PC-3 (cell line): ENCODE results near the gene HOXD11. TPM values are rescaled to one million over a fixed set of nuclear protein-coding genes. Genes with fewer than 3 reads are reported as not detected.

ENCODE experiments used
- ATAC-seq: fragments of 200-7000 bp; cut with Tn5 transposase; 2 replicates; pipeline ENCODE4 v1.9.1; 2020; ENCODE audit warnings: mild to moderate bottlenecking, moderate library complexity
- BruUV-seq: library from RNA; stranded (reverse); fragments of 400-500 nt; replicated peaks from 2 replicates; lab custom pipeline; 2021; lab: Mats Ljungman, UMichigan
- CTCF ChIA-PET: fragments of 300-600 bp; sonication (Branson Sonifier 250); formaldehyde crosslinking; loops from one replicate; lab custom pipeline; 2022; ENCODE audit warnings: antibody characterized with exemption; lab: Charles Lee
- POLR2A ChIA-PET: fragments of 300-600 bp; sonication (Branson Sonifier 250); formaldehyde crosslinking; loops from one replicate; lab custom pipeline; 2022; ENCODE audit warnings: antibody characterized with exemption; ENCODE audit not compliant: unreplicated experiment; lab: Charles Lee
- DNase-seq: peaks from one replicate; pipeline ENCODE4 v3.0.0-alpha.2; 2015
- H2AFZ ChIP-seq: fragments of 300-600 bp; sonication (generic); 2 replicates; pipeline ENCODE4 v1.6.0; 2016; ENCODE audit warnings: antibody characterized with exemption, low read length
- H3F3A ChIP-seq: fragments of 300-600 bp; sonication (generic); one replicate; pipeline ENCODE4 v1.6.0; 2017; ENCODE audit warnings: antibody characterized with exemption, low read length, control low read depth, mild to moderate bottlenecking; ENCODE audit not compliant: unreplicated experiment
- H3K27ac ChIP-seq: fragments of 300-600 bp; sonication (generic); 2 replicates; pipeline ENCODE4 v1.5.1; 2016; ENCODE audit warnings: mild to moderate bottlenecking, low read length
- H3K27me3 ChIP-seq: fragments of 300-600 bp; sonication (generic); 2 replicates; pipeline ENCODE4 v1.6.1; 2016; ENCODE audit warnings: low read length, mixed read lengths
- H3K36me3 ChIP-seq: fragments of 300-600 bp; sonication (generic); 2 replicates; pipeline ENCODE4 v1.6.1; 2016; ENCODE audit warnings: low read depth, mixed run types, low read length, mixed read lengths
- H3K4me1 ChIP-seq: fragments of 300-600 bp; sonication (generic); 2 replicates; pipeline ENCODE4 v1.5.1; 2016; ENCODE audit warnings: low read length; ENCODE audit not compliant: insufficient read depth
- H3K4me2 ChIP-seq: fragments of 300-600 bp; sonication (generic); 2 replicates; pipeline ENCODE4 v1.6.0; 2016; ENCODE audit warnings: low read length
- H3K4me3 ChIP-seq: fragments of 300-600 bp; sonication (generic); 2 replicates; pipeline ENCODE4 v1.5.1; 2016; ENCODE audit warnings: mild to moderate bottlenecking, low read length, mixed read lengths
- H3K79me2 ChIP-seq: fragments of 300-600 bp; sonication (generic); 2 replicates; pipeline ENCODE4 v1.6.1; 2017; ENCODE audit warnings: low read length, mixed read lengths
- H3K9ac ChIP-seq: fragments of 300-600 bp; sonication (generic); 2 replicates; pipeline ENCODE4 v1.6.0; 2016; ENCODE audit warnings: mild to moderate bottlenecking, low read length
- H3K9me2 ChIP-seq: fragments of 300-600 bp; sonication (generic); replicated peaks from 2 replicates; pipeline ENCODE4 v1.6.1; 2016; ENCODE audit warnings: mixed run types, low read length, mixed read lengths
- H3K9me3 ChIP-seq: fragments of 300-600 bp; sonication (generic); 2 replicates; pipeline ENCODE4 v1.6.1; 2016; ENCODE audit warnings: low read length, mixed read lengths
- H4K20me1 ChIP-seq: fragments of 300-600 bp; sonication (generic); 2 replicates; pipeline ENCODE4 v1.6.1; 2016; ENCODE audit warnings: low read length, mixed read lengths
- EZH2 ChIP-seq: fragments of 300-600 bp; sonication (generic); IDR thresholded peaks from one replicate; pipeline ENCODE4 v1.6.1; 2017; ENCODE audit warnings: antibody characterized with exemption, mild to moderate bottlenecking, low read length; ENCODE audit not compliant: unreplicated experiment
- EZH2phosphoT487 ChIP-seq: fragments of 300-600 bp; sonication (generic); IDR thresholded peaks from 2 replicates; pipeline ENCODE4 v1.6.1; 2018; ENCODE audit warnings: mild to moderate bottlenecking, antibody characterized with exemption, low read length, borderline replicate concordance
- intact Hi-C: fragments of 100-400 bp; cut with micrococcal nuclease; formaldehyde crosslinking; loops from 2 replicates; pipeline ENCODE4 v1.9.0; 2023
- total RNA-seq: library from RNA; depleted of rRNA; stranded (reverse); fragments of >200 nt; gene quantifications from 2 replicates; pipeline ENCODE4 v1.2.3, GENCODE V29; 2014
- TF ChIP-seq, protein P1 (sequence below): fragments of 300-600 bp; sonication (generic); conservative IDR thresholded peaks from 2 replicates; pipeline ENCODE4 v1.5.1; 2017; ENCODE audit warnings: antibody characterized with exemption, low read depth, mild to moderate bottlenecking, low read length

The HOXD11 gene
- total RNA-seq, 1 experiment from 2014 or later, result not detected

DNA sequence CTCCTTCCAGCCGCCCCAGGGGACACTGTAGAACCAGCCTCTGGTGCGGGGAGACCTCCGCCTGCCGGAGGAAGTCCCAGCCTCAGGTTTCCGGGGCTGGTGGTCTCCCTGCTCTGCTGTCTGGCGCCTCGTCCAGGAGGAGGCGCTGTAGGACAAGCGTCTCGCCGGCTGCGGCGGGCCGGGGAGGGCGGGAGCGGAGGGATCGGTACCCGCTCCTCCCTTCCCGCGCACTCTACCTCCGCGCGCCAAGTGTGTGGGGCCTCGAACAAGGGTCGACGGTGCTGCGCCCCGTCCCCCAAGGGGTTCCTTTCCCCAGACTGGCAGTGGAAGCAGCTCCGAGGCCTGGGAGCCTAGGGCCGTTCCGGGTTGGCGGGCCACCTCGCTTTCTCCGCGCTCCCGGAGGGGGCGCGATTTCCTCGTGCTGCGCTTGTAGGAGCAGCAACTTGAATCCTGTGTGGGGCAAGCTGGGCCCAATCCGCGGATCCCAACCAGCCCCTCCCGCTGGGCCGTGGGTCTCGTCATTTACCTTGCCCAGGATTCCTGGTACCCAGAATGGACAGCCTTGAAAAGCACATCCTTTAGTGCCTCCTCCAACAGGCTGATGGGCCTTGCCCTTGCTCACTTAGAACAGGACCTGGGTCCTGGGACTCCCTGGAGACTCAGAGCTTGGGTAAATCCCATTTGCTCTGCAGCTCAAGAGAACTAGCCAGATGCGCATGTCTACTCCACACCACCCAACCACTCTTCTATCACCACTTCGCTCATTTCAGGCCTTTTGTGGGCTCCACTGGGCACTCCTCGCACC is 33.6 kb downstream of the HOXD11 start:
- ATAC-seq (peak; percentile 68), DNase-seq (peak; percentile 85)
- ChIA-PET POLR2A (interaction anchor here (0.6 kb wide), 1 partner anchor 307 kb away, joined by 13 read pairs; no protein-coding TSS in a partner anchor), CTCF (interaction anchor here (0.6 to 2.1 kb wide), 15 partner anchors 40 to 1583 kb away, joined by 3 to 52 read pairs (median 6); no protein-coding TSS in a partner anchor)
- H3K27me3 ChIP-seq, result no peaks in the 10 kb centered on the region
- intact Hi-C loops, result loop anchor here (1.0 to 5.0 kb wide), 5 partner anchors 187 to 512 kb away; no protein-coding TSS in a partner anchor
- no peaks in the 10 kb centered on the region for H3F3A ChIP-seq
- H3K9me3 ChIP-seq, result no peaks in the 10 kb centered on the region
- H4K20me1 ChIP-seq, result no peaks in the 10 kb centered on the region
- peak overlapping the region; percentile 74 for H2AFZ ChIP-seq
- no peak overlapping the region for H3K27ac ChIP-seq
- peak overlapping the region; percentile 75 for H3K4me3 ChIP-seq
- H3K9ac ChIP-seq, result peak overlapping the region; percentile 69
- BruUV-seq, result no TSS peak
- H3K36me3 ChIP-seq, result no peaks in the 10 kb centered on the region
- peak overlapping the region; percentile 84 for H3K4me2 ChIP-seq
- no peaks in the 10 kb centered on the region for H3K9me2 ChIP-seq
- TF ChIP-seq EZH2, result no peak
- TF ChIP-seq, protein P1, sequence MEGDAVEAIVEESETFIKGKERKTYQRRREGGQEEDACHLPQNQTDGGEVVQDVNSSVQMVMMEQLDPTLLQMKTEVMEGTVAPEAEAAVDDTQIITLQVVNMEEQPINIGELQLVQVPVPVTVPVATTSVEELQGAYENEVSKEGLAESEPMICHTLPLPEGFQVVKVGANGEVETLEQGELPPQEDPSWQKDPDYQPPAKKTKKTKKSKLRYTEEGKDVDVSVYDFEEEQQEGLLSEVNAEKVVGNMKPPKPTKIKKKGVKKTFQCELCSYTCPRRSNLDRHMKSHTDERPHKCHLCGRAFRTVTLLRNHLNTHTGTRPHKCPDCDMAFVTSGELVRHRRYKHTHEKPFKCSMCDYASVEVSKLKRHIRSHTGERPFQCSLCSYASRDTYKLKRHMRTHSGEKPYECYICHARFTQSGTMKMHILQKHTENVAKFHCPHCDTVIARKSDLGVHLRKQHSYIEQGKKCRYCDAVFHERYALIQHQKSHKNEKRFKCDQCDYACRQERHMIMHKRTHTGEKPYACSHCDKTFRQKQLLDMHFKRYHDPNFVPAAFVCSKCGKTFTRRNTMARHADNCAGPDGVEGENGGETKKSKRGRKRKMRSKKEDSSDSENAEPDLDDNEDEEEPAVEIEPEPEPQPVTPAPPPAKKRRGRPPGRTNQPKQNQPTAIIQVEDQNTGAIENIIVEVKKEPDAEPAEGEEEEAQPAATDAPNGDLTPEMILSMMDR, result peak; percentile 94
- no peak for TF ChIP-seq EZH2phosphoT487
- peaks cover 9% of the 10 kb centered on the region for H3K4me1 ChIP-seq
- H3K79me2 ChIP-seq, result peaks cover 21% of the 10 kb centered on the region

DNA sequence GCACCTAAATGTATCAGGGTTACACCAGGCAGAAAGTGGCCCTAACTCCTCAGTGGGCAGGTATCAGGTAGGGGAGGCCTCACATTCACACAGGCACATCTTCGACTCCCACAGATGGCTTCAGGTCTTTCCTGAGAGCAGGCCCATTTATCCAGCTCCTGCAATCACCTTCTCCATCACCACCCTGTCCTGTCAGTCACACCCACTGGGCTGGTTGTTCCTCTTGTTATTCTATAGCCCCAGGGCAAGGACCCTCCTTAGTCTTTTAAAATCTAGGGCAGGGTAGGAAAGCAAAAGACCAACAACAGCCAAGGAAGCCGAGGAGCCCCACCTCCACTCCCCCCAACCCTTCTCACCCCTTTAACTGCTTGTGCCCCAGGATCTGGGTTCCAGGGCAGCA is 35.2 kb downstream of the HOXD11 start:
- Histone ChIP-seq H3K36me3 (no peaks in the 10 kb centered on the region), H3K9ac (no peak overlapping the region), H3K79me2 (peaks cover 16% of the 10 kb centered on the region), H3K9me2 (no peaks in the 10 kb centered on the region), H2AFZ (no peak overlapping the region), H3K9me3 (no peaks in the 10 kb centered on the region), H3K27me3 (no peaks in the 10 kb centered on the region), H3K4me3 (no peak overlapping the region), H3K4me2 (no peak overlapping the region), H3K27ac (no peak overlapping the region), H3K4me1 (peaks cover 7% of the 10 kb centered on the region), H3F3A (no peaks in the 10 kb centered on the region), H4K20me1 (no peaks in the 10 kb centered on the region)
- no peak for ATAC-seq
- intact Hi-C loops, result loop anchor here (5.0 kb wide), 1 partner anchor 185 kb away; no protein-coding TSS in a partner anchor
- DNase-seq, result no peak
- ChIA-PET POLR2A (interaction anchor here (0.6 kb wide), 1 partner anchor 1006 kb away, joined by 5 read pairs; no protein-coding TSS in a partner anchor), CTCF (no interaction called here)
- TF ChIP-seq, protein P1, result no peak
- TF ChIP-seq EZH2phosphoT487 (no peak), EZH2 (no peak)
- BruUV-seq, result no TSS peak
